Measurements from ENCODE around the gene EMC10.

DNA sequence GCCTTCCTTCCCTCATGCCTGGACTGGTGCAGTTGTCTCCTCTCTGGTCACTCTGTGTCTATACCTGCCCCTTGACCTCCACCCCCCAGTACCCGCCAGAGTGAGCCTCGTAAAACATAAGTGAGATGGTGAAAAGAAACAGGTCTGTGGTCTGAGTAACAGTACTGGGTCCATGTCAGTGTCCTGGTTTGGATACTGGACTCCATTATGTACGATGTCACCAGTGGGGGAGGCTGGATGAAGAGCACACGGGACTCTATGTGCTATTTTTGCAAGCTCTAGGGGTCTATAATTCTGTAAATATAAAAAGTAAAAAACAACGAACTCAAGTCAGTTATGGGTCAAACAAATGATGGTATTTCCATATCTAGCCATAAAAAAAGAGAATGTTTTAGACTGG is 29.3 kb upstream of the EMC10 start:
- TF ChIP-seq EZH2 (IDR thresholded peaks at IDR 0.05; ENCODE audit: borderline replicate concordance, low read depth, low read length, severe bottlenecking), result no peak
- TF ChIP-seq, protein P1, sequence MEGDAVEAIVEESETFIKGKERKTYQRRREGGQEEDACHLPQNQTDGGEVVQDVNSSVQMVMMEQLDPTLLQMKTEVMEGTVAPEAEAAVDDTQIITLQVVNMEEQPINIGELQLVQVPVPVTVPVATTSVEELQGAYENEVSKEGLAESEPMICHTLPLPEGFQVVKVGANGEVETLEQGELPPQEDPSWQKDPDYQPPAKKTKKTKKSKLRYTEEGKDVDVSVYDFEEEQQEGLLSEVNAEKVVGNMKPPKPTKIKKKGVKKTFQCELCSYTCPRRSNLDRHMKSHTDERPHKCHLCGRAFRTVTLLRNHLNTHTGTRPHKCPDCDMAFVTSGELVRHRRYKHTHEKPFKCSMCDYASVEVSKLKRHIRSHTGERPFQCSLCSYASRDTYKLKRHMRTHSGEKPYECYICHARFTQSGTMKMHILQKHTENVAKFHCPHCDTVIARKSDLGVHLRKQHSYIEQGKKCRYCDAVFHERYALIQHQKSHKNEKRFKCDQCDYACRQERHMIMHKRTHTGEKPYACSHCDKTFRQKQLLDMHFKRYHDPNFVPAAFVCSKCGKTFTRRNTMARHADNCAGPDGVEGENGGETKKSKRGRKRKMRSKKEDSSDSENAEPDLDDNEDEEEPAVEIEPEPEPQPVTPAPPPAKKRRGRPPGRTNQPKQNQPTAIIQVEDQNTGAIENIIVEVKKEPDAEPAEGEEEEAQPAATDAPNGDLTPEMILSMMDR (IDR thresholded peaks at IDR 0.05; ENCODE audit: extremely low read depth in 1 of 2, insufficient read depth in 1 of 2, low read depth in 1 of 2, low read length in 2 of 2), result no peak
- no peak for TF ChIP-seq POLR2A (IDR thresholded peaks at IDR 0.05; ENCODE audit: low read depth, low read length)
- TF ChIP-seq, protein P2, sequence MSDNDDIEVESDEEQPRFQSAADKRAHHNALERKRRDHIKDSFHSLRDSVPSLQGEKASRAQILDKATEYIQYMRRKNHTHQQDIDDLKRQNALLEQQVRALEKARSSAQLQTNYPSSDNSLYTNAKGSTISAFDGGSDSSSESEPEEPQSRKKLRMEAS (IDR thresholded peaks at IDR 0.05; ENCODE audit: insufficient read depth, insufficient read length), result no peak
- no peak for TF ChIP-seq POLR2AphosphoS5 (IDR thresholded peaks at IDR 0.05; ENCODE audit: insufficient read depth, low read depth, low read length)
